DLD1 (cell line): ENCODE data around the gene KIAA0232.

Source experiments
- in situ Hi-C: cut with HindIII; loops from 2 replicates; pipeline ENCODE4 v1.10.0; 2017; ENCODE audit warnings: low sequenced_read_pairs

KIAA0232 gene

GRCh38 chr4:6893449-6894085 lies 111.0 kb downstream of the KIAA0232 start:
- in situ Hi-C loops: no loop called here

- in situ Hi-C loops: no loop called here
Measured at GRCh38 chr4:6894086-6894478, 111.6 kb downstream of the KIAA0232 start.

DNA sequence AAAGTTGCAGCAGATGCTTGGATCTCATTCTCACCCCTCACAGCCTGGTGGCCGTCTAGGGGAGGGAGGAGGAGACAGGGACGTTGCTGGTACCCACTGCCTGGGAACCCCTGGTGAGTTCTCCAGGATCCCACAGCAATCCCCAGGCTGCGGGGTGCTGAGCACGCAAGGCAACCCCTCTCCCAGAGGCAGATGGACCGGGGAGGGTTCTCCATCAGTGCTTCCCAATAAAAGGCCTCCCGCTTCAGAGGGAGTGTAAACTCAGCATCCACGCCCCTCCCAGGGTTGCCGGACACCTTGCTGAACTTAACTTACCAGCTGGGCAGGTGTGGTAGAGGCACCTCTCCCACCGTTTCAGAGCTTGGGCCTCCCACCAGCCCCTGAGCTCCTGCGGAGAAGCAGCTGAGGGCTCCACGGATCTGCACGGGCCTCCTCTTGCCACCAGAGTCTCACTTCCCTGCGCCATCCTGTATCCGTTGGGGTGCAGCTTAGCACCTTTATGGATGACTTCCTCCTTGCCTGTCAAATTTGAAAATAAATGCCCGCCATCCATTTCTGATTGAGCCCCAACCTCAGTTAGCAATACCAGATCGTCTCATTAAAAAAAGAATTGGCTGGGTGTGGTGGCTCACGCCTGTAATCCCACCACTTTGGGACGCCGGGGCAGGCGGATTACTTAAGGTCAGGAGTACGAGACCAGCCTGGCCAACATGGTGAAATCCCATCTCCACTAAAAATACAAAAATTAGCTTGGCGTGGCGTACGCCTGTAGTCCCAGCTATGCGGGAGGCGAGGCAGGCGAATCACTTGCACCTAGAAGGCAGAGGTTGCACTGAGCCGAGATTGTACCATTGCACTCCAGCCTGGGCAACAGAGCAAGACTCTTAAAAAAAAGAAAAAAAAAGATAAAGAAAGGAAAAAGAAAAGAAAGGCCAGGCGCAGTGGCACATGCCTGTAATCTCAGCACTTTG lies 112.3 kb downstream of the KIAA0232 start:
- in situ Hi-C loops: no loop called here

- in situ Hi-C loops: no loop called here
Measured at GRCh38 chr4:6896035-6896434, 113.5 kb downstream of the KIAA0232 start.

DNA sequence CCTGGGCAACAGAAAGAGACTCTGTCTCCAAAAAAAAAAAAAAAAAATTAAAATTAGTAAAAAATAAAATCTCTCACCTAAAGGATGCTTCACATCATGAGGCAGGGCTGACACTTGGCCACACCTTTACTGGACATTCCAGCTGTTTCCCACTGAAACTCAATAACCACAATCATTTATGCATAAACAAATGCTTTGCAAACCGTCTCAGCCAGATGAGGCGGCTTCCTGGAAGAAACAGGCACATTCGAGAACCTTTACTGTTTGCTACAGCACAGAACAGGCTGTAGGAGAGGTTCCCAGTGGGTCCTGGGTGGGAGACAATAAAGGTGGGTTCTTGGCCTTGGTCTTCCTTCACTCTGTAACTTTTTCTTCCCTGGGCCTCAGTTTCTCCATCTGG lies 116.2 kb downstream of the KIAA0232 start:
- in situ Hi-C loops: no loop called here

DNA sequence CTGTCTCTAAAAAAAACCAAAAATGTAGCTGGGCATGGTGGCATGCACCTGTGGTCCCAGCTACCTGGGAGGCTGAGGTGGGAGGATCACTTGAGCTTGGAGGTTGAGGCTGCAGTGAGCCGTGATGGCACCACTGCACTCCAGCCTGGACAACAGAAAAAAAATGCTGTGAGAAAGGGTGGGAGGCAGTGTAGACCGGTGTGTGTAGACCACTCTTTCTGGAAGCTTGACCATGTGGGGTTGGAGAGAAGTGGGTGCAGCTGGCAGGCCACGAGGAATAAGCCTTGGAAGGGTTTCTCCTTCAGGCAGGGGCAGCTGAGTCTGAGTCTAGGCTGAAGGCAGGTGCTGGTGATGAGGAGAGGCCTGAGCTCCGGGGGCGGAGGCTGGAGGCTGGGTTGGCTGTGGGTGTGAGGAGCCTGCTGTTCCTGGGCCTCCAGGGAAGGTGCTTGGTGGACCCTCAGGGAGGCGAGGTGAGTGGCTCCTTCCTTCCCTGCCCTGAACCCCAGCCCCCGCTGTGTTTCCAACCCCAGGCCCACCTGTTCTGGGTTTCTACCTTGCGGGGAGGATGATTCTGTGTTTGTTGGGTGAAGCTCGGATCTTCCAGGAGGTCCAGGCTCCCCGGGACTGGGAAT lies 117.8 kb downstream of the KIAA0232 start:
- in situ Hi-C loops: loop anchor here (25.0 kb wide), 1 partner anchor 187 kb away; no protein-coding TSS in a partner anchor

DNA sequence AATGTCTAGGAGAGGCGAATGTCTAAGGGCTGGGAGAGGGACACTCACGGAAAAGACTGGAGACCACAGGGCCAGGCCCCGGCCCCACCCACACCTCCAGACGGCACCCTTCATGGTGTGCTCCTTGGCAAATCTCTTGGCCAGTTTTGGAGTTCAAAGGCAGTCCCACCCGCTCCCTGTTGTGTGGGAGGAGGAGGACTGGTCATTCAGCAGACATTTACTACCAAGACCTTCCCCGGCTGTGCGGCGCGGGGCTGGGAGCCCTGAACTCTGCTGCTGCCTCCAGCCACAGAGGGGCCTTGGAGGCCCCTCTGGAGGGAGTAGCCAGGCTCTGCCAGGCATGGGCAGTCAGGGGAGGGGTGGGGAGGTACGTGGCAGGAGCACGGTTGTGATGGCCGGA lies 118.4 kb downstream of the KIAA0232 start:
- in situ Hi-C loops: loop anchor here (25.0 kb wide), 1 partner anchor 186 kb away; no protein-coding TSS in a partner anchor

GRCh38 chr4:6901669-6902317 lies 119.3 kb downstream of the KIAA0232 start:
- in situ Hi-C loops: loop anchor here (25.0 kb wide), 1 partner anchor 186 kb away; no protein-coding TSS in a partner anchor

GRCh38 chr4:6902318-6903042 lies 120.0 kb downstream of the KIAA0232 start:
- in situ Hi-C loops: loop anchor here (25.0 kb wide), 1 partner anchor 185 kb away; no protein-coding TSS in a partner anchor

DNA sequence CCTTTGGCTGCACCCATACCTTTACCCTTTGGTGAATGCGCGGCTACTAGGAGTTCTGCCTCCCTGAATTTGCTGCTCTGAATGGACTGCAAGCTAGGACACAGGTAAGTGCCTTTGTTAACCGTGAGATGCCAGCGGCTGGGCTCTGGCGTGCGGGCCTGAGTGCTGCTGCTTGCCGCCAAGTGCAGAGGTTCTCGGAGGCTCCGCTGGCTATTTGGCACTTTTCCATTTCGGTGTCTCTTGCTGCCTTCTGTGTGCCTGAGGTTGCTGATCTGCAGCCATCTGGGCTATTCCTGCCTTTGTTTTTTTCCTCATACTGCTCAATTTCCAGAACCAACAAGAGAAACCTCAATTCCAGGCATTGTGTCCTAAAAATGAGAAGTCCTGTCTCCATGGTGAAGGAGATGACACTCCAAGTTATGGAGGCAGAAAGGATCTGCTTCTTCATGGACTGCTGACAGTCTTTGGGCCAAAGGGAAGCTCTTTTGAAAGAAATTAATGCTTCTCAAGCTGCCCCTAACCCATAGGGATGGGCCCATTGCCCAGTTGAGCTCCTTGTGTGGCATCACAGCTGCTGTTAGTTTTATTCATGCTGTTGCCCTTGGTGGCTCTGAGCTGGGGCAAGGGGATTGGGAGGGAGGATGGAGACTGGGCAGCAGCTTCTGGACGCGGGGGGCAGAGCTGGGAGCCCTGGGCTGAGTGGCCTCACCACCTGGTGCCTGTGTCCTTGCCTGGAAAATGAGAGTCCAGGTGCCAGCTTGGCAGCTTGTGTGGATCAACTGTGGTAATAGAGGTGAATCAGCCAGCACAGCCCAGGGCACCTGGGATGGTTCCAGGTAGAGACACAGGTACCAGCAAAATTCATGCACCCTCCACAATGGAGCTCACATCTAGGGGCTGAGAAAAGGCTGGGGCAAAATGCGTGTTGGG lies 123.3 kb downstream of the KIAA0232 start:
- in situ Hi-C loops: loop anchor here (25.0 kb wide), 1 partner anchor 182 kb away; no protein-coding TSS in a partner anchor

DNA sequence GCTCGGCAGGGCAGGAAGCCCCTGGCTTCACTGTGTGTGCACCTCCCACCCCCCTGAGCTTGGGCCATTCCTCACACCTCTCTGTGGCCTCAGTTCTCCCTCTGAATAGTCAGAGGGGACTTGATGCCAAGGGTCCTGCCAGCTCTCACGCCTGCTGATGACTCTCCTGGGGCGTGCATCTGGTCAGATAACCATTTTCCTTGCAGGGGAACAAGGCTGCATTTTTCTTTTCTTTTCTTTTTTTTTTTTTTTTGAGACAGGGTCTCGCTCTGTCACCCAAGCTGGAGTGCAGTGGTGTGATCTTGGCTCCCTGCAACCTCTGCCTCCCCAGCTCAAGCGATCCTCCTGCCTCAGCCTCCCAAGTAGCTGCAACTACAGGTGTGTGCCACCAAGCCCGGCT lies 124.0 kb downstream of the KIAA0232 start:
- in situ Hi-C loops: loop anchor here (25.0 kb wide), 1 partner anchor 181 kb away; no protein-coding TSS in a partner anchor

- in situ Hi-C loops: loop anchor here (25.0 kb wide), 1 partner anchor 180 kb away; no protein-coding TSS in a partner anchor
Measured at GRCh38 chr4:6907658-6908191, 125.2 kb downstream of the KIAA0232 start.

DNA sequence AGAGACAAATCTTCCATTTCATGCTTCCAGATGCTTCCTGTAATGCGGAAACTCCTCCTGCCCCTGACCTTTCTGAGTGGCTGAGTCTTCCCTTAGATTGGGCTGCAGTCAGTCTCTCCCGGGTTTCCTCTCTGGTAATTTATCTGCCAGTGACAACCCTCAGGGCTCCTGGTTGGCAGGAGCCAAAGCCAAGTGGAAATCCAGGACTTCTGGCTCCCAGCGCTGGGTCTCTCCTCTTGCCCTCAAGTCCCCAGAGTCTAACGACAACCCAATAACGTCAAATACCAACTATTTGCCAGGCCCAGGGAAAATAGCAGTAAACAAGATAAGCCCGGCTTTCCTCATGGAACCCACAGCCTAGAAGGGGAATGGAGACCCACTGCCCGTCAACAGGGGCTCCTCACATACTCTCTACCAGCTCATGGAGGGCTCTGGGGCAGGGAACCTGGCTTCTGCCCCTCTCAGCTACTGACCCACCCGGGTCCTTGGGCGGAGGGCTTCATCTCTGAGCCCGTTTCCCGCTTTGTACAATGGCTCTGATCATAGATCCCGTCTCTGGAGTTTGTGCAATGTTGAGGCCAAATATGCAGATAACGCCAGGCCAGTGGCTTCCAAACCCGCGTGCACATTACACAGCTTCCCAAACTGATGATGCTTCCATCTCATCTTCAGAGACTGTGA lies 126.0 kb downstream of the KIAA0232 start:
- in situ Hi-C loops: loop anchor here (25.0 kb wide), 1 partner anchor 179 kb away; no protein-coding TSS in a partner anchor

DNA sequence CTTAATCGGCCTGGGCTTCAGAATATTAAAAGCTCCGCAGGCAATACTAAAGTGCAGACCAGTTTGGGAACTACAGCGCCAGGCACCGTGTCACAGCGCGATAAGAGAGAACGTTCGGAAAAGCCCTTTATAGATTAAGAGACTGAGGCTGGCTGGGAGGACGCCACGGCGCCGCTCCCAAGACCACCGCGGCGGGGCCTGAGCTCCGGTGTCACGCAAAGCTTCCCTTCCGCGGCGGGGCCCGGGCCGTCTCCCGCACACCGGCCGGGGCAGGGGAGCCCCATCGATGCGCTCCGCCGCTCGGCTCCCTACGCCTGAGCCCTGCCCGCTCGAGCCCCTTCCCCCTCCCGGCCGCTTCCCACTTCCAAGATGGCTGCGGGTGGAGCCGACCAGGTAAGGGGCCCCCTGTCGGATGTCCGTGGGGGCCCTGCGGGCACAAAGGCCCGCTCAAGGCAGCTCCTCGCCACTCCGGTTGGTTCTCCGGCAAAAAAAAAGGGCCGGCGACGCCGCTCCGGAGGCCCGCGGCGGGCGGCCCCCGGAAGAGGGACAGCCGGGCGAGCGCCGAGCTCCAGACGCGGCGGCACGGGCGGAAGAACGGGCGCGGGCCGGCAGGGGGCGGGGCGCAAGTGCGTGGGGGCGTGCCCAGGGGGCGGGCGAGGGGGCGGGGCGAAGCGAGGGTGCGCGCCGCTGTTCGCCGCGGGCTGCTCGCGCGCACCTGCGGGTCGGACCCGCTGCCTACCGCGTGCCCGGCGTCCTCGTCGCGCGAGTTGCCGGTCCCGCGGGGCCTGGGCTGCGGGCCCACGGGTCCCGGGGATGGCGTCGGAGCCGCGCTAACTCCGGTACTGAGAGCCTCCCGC lies 126.8 kb downstream of the KIAA0232 start, which contains the start of gene TBC1D14:
TBC1D14 (plus strand) TSS at position 714 of the 857 bp plus-strand sequence. CDS start 13,564 bp downstream, outside the sequence.
- in situ Hi-C loops: loop anchor here (25.0 kb wide), 1 partner anchor 178 kb away; no protein-coding TSS in a partner anchor

GRCh38 chr4:6909970-6910339 lies 127.4 kb downstream of the KIAA0232 start:
- in situ Hi-C loops: loop anchor here (25.0 kb wide), 1 partner anchor 177 kb away; no protein-coding TSS in a partner anchor

- in situ Hi-C loops: loop anchor here (25.0 kb wide), 1 partner anchor 177 kb away; no protein-coding TSS in a partner anchor
Measured at GRCh38 chr4:6910340-6910959, 127.9 kb downstream of the KIAA0232 start.
